GM23248 (cell line): Measurements from ENCODE around the gene MCM3. TPM values are rescaled to one million over a fixed set of nuclear protein-coding genes. Genes with fewer than 3 reads are reported as not detected.

Experiments
- DNase-seq: peaks from one replicate; pipeline ENCODE4 v3.0.0-alpha.2; 2015
- H2AFZ ChIP-seq: fragments of 200-600 bp; sonication (generic); 2 replicates; pipeline ENCODE4 v1.6.1; 2016; ENCODE audit warnings: antibody characterized with exemption
- H3F3A ChIP-seq: fragments of 200-600 bp; sonication (generic); 2 replicates; pipeline ENCODE4 v1.6.1; 2016; ENCODE audit warnings: mild to moderate bottlenecking, antibody characterized with exemption, mixed run types; ENCODE audit not compliant: insufficient read depth
- H3K27ac ChIP-seq: fragments of 200-600 bp; sonication (generic); 2 replicates; pipeline ENCODE4 v1.5.1; 2016; ENCODE audit warnings: mild to moderate bottlenecking
- H3K27me3 ChIP-seq: fragments of 200-600 bp; sonication (generic); replicated peaks from 2 replicates; pipeline ENCODE4 v1.6.1; 2016; ENCODE audit warnings: mild to moderate bottlenecking; ENCODE audit not compliant: insufficient read depth
- H3K36me3 ChIP-seq: fragments of 200-600 bp; sonication (generic); 2 replicates; pipeline ENCODE4 v1.6.1; 2016; ENCODE audit warnings: low read depth, mild to moderate bottlenecking
- H3K4me1 ChIP-seq: fragments of 200-600 bp; sonication (generic); 2 replicates; pipeline ENCODE4 v1.6.1; 2016; ENCODE audit warnings: mild to moderate bottlenecking; ENCODE audit not compliant: insufficient read depth
- H3K4me2 ChIP-seq: fragments of 200-600 bp; sonication (generic); one replicate; pipeline ENCODE4 v1.6.1; 2016; ENCODE audit warnings: mild to moderate bottlenecking; ENCODE audit not compliant: unreplicated experiment
- H3K4me3 ChIP-seq: fragments of 200-600 bp; sonication (generic); 2 replicates; pipeline ENCODE4 v1.5.1; 2016; ENCODE audit warnings: mild to moderate bottlenecking
- H3K79me2 ChIP-seq: fragments of 200-600 bp; sonication (generic); 2 replicates; pipeline ENCODE4 v1.6.1; 2016; ENCODE audit warnings: mild to moderate bottlenecking; ENCODE audit not compliant: insufficient read depth
- H3K9ac ChIP-seq: fragments of 200-600 bp; sonication (generic); 2 replicates; pipeline ENCODE4 v1.6.1; 2016; ENCODE audit warnings: mild to moderate bottlenecking
- H3K9me2 ChIP-seq: fragments of 200-600 bp; sonication (generic); 2 replicates; pipeline ENCODE4 v1.6.1; 2016; ENCODE audit warnings: mixed run types, mild to moderate bottlenecking, moderate library complexity; ENCODE audit not compliant: insufficient read depth
- H3K9me3 ChIP-seq: fragments of 200-600 bp; sonication (generic); one replicate; pipeline ENCODE4 v1.6.1; 2017; ENCODE audit warnings: low read depth
- H4K20me1 ChIP-seq: fragments of 200-600 bp; sonication (generic); 2 replicates; pipeline ENCODE4 v1.6.0; 2016; ENCODE audit not compliant: insufficient read depth
- EZH2 ChIP-seq: fragments of 200-600 bp; sonication (generic); IDR thresholded peaks from 2 replicates; pipeline ENCODE4 v1.6.1; 2018; ENCODE audit warnings: antibody characterized with exemption, mild to moderate bottlenecking; ENCODE audit not compliant: insufficient read depth, poor library complexity, severe bottlenecking
- EZH2phosphoT487 ChIP-seq: fragments of 200-600 bp; sonication (generic); IDR thresholded peaks from 2 replicates; pipeline ENCODE4 v1.6.1; 2018; ENCODE audit warnings: antibody characterized with exemption, moderate library complexity, mild to moderate bottlenecking, low read depth; ENCODE audit not compliant: insufficient read depth
- WGBS, 2 experiments: methylation state at CpG; one replicate each; pipeline ENCODE4 v1.1.6; 2015 to 2017; ENCODE audit warnings: low lambda C conversion rate in 2 of 2, low coverage in 1 of 2; ENCODE audit errors: missing lambda C conversion rate in 2 of 2; 5-methylcytosine and 5-hydroxymethylcytosine counted together
- in situ Hi-C: fragments of 300-500 bp; cut with MboI; formaldehyde crosslinking; loops from 2 replicates; pipeline ENCODE4 v1.15.0; 2020
- polyA plus RNA-seq: library from polyadenylated mRNA; unstranded; fragments of >200 nt; fragmentation: Nextera tagmentation; extraction: Ambion mirVana; gene quantifications from 2 replicates; pipeline ENCODE4 v1.2.1, GENCODE V29; 2016
- total RNA-seq: library from RNA; depleted of rRNA; stranded (reverse); fragments of >200 nt; shearing (Covaris generic); gene quantifications from 2 replicates; pipeline ENCODE4 v1.2.3, GENCODE V29; 2014

MCM3 gene
- total and polyA plus RNA-seq, 2 experiments from 2014 or later = 29.8 to 41.8 TPM

- Histone ChIP-seq H3F3A (no peaks in the 10 kb centered on the region), H3K27ac (no peak overlapping the region), H3K27me3 (0 out of 2 replicates have a peak, but pooled peaks cover 4% of the 10 kb centered on the region), H3K36me3 (no peaks in the 10 kb centered on the region), H2AFZ (no peak overlapping the region), H3K79me2 (no peaks in the 10 kb centered on the region), H3K4me1 (no peaks in the 10 kb centered on the region), H3K9me2 (no peaks in the 10 kb centered on the region), H4K20me1 (no peaks in the 10 kb centered on the region), H3K4me2 (no peak overlapping the region), H3K4me3 (no peak overlapping the region), H3K9me3 (no peaks in the 10 kb centered on the region), H3K9ac (no peak overlapping the region)
- in situ Hi-C loops = no loop called here
- 67 to 76% methylated on average over 2 of the region's 2 CpGs for WGBS, 2 experiments
- TF ChIP-seq EZH2 (no peak), EZH2phosphoT487 (no peak)
- no peak for DNase-seq
Observed at GRCh38 chr6:52328729-52329128, 44.2 kb upstream of the MCM3 start.

- no peak overlapping the region for H3K9ac ChIP-seq
- no peaks in the 10 kb centered on the region for H3K36me3 ChIP-seq
- no peaks in the 10 kb centered on the region for H3K9me3 ChIP-seq
- H3K27me3 ChIP-seq = 0 out of 2 replicates have a peak, but pooled peaks cover 4% of the 10 kb centered on the region
- no peak overlapping the region for H3K4me2 ChIP-seq
- no peaks in the 10 kb centered on the region for H3K79me2 ChIP-seq
- H3K27ac ChIP-seq = no peak overlapping the region
- 54 to 65% methylated on average over 2 of the region's 2 CpGs for WGBS, 2 experiments
- no peaks in the 10 kb centered on the region for H4K20me1 ChIP-seq
- H3K4me3 ChIP-seq = no peak overlapping the region
- no peak for DNase-seq
- in situ Hi-C loops = no loop called here
- H3K4me1 ChIP-seq = no peaks in the 10 kb centered on the region
- no peaks in the 10 kb centered on the region for H3F3A ChIP-seq
- no peaks in the 10 kb centered on the region for H3K9me2 ChIP-seq
- TF ChIP-seq EZH2phosphoT487 (no peak), EZH2 (no peak)
- no peak overlapping the region for H2AFZ ChIP-seq
Observed at GRCh38 chr6:52328303-52328662, 43.7 kb upstream of the MCM3 start.

GRCh38 chr6:52326540-52327364, 42.2 kb upstream of the MCM3 start:
- WGBS, 2 experiments = 61 to 63% methylated on average over 3 of the region's 3 CpGs
- Histone ChIP-seq H3K9ac (no peak overlapping the region), H3K4me2 (no peak overlapping the region), H3K27me3 (0 out of 2 replicates have a peak, but pooled peaks cover 4% of the 10 kb centered on the region), H3K9me3 (no peaks in the 10 kb centered on the region), H3K79me2 (no peaks in the 10 kb centered on the region), H3K27ac (no peak overlapping the region), H2AFZ (no peak overlapping the region), H4K20me1 (no peaks in the 10 kb centered on the region), H3K36me3 (no peaks in the 10 kb centered on the region), H3F3A (no peaks in the 10 kb centered on the region), H3K4me3 (no peak overlapping the region), H3K9me2 (no peaks in the 10 kb centered on the region), H3K4me1 (no peaks in the 10 kb centered on the region)
- DNase-seq = no peak
- no peak for TF ChIP-seq EZH2phosphoT487
- TF ChIP-seq EZH2 = no peak
- in situ Hi-C loops = no loop called here

- Histone ChIP-seq H3K36me3 (no peaks in the 10 kb centered on the region), H3K79me2 (no peaks in the 10 kb centered on the region), H3K27ac (no peak overlapping the region), H3K4me2 (no peak overlapping the region), H2AFZ (no peak overlapping the region), H3K9me2 (no peaks in the 10 kb centered on the region), H3F3A (no peaks in the 10 kb centered on the region), H3K4me1 (no peaks in the 10 kb centered on the region), H3K9ac (no peak overlapping the region), H3K4me3 (no peak overlapping the region), H4K20me1 (no peaks in the 10 kb centered on the region), H3K27me3 (0 out of 2 replicates have a peak, but pooled peaks cover 4% of the 10 kb centered on the region), H3K9me3 (no peaks in the 10 kb centered on the region)
- in situ Hi-C loops = no loop called here
- WGBS, 2 experiments = 65 to 68% methylated on average over 14 of the region's 14 CpGs
- no peak for TF ChIP-seq EZH2phosphoT487
- no peak for TF ChIP-seq EZH2
- DNase-seq = no peak
Observed at GRCh38 chr6:52325695-52326471, 41.3 kb upstream of the MCM3 start.
